Daoy (cell line): Measurements from ENCODE around the gene ARID1B. TPM values are rescaled to one million over a fixed set of nuclear protein-coding genes. Genes with fewer than 3 reads are reported as not detected.

ENCODE experiments used
- DNase-seq: peaks from one replicate; pipeline ENCODE4 v3.0.0-alpha.2; 2015; ENCODE audit warnings: low read depth
- total RNA-seq: library from RNA; depleted of rRNA; stranded (reverse); fragments of >200 nt; shearing (Covaris generic); gene quantifications from 2 replicates; pipeline ENCODE4 v1.2.3, GENCODE V29; 2014

ARID1B gene
- total RNA-seq, 1 experiment from 2014 or later: 16.3 TPM

DNA sequence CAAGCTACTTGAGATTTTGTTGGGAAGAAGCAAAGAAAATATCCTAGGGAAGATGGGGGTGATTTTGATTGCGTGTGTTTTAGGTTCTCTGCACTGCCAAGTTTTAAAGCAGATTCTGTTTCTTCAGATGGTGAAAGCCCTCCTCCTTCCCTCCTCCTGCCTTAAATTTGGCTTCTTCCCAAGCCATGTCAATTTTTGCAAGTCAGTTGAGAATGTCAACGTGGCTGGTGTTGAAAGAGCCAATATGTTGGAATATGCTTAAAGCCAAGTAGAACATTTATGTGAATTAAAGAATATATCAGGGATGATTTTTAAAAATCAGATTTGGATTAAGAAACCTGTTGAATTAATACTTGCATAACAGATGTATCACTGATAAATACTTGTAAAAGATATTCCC is 270.8 kb downstream of the ARID1B start:
- DNase-seq: no peak

DNA sequence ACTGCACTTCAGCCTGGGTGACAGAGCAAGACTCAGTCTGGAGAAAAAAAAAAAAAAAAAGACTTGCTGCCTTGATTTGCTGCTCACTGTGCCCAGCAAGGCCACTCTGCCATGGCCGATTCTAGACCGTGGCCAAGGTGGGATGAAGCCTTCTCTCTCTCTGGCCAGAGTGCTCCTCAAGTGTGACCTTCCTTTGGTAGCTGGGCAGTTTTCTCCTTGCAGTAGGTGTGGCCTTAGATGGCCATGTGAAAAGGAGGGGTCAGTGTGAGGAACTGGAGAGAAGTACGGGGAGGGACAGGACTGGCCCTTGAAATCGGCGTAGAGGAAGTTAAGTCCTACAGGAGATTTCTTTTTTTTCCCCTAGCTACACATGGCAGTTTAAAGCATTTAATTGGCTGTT is 272.0 kb downstream of the ARID1B start:
- no peak for DNase-seq

DNA sequence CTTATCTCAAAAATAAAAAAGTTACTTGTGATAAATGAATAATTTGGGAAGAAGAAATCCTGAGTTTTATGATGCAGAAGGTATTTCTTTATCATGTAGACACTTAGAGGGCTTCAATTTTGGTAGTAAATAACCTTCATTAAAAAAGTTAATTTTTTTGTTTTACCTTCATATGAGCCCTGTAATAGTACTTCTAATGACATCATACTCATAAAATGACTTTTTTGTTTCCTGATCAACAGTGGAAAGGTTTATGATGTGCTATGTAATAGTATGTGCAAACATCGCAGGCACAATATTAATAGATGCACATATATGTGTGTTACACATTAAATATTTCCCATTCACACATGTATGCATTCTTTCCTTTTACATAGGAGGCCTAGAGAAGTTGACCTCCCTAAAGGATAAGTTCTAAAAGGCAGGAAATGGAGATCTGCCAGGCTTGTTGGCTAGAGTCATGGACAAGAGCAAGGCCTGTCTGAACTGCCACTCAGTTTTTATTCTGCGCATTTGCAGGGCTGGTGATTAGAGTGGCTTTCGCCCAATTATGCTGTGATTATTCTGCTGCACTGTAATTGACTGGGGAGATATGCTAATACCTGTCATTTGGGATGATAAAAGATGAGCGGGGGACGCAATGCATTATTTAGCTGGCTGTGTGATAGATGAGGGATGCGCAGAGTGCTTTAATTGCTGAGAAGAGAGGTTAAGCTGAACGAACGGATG is 273.5 kb downstream of the ARID1B start:
- DNase-seq: no peak

DNA sequence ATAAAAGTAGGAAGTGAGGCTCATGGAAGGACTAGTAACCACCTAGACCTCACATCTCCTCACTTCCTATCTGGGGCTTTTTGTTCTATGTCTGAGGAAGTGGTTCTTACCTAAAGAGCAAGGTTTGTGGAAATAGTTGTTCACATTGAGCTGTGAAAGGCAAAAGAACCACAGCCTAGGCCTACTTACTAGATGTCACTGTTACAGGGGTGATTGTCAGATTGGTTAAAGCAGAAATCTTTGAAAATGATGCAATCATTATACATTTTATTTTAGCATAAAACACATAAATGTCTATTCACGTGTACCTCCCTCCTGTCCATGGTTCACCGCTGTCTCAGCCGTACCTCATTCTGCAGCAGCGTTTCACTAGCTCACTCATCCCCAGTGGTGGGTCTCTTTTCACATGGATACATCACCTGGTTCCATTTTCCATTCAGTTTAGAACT is 277.4 kb downstream of the ARID1B start:
- no peak for DNase-seq

DNA sequence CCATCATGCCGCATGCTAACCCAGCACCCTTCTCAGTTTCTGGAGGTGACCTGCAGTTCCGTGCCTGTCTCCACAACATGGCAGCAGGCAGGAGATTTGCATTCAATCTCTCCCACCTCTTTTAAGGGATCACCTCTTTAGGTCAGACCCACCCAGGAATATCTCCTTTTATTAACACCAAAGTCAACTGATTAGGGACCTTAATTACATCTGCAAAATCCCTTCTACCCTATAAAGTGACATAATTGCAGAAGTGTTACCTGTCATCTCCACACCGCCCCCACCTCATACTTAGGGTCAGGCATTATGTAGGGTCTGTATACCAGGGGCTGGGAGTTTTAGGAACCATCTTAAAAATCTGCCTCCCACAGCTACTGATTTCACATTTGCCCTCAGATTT is 278.7 kb downstream of the ARID1B start:
- DNase-seq: no peak

DNA sequence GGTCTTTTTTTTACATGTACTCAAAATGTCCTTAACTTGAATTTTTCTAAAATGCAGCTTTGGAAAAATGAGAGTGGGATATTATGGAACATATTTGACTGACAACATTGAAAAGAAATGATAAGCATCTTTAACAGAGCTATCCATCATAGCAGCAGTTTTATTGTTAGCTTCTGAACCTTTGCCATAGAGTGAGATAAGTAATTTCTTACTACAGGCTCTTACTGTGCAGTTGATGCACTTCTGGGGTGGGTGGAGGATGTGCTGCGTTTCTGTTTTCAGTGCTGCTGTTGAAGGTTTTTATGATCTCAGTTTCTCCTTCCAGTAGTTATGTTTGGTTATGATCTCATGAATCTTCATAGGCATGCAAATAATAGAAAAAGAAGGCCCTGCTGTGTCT is 279.1 kb downstream of the ARID1B start:
- no peak for DNase-seq

DNA sequence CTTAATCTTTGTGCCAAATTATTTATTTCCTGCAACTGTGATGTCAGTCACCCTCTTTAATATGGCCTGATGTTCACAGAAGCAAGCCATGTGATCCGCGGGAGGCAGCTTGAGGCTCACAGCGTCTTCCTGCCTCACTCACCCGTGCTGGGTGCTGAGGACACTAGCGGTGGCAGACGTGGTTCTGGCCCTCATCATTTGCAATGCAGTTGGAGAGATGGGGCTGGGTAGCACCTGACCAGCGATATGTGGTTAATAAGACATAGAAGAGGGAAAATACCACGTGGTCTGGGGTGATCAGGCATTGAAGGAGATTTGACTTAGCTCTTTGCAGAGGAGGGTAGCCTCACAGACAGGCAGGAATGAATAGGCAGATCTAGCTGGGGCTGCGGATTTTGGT is 281.4 kb downstream of the ARID1B start:
- no peak for DNase-seq

DNA sequence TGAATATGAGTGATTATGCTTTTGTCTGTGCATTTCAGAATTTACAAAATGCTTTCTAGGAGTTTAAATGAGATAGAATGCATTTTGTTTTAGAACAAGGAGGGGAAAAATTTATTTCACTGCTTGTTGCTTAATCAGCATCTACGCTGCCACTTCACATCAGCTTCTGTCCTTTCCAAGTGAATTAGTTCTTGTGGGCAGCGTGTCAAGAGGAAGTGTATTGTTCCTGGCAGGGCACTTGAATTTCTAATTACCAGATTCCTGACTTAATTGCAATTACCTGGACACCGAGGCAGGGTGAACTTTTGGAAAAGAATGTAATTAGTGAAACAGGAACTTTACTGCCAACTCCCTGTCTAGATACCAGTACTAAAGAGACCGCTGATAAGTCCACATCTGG is 282.6 kb downstream of the ARID1B start:
- no peak for DNase-seq

DNA sequence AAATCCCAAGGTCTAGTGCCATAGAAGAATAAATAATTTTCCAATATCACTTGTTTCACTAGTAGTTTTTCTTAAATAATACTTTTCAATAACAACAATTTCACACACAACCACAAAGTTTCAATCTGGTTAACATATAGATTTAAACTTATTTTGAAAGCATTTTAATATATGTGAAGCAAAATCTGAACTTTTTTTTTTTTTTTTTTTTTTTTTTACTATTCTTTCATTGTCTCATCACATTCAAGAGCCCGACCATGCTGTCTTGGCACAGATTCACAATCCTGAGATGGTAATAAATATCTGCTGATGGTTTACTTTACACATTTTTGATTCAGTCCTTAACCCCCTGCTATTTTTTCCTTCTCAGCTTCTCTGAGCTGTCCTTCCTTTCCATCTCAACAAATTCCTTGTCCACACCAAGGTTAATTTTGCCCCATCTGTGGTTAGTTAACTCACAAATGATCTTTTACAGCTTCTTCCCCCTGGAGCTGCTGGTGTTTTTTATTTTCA is 283.3 kb downstream of the ARID1B start:
- DNase-seq: no peak

DNA sequence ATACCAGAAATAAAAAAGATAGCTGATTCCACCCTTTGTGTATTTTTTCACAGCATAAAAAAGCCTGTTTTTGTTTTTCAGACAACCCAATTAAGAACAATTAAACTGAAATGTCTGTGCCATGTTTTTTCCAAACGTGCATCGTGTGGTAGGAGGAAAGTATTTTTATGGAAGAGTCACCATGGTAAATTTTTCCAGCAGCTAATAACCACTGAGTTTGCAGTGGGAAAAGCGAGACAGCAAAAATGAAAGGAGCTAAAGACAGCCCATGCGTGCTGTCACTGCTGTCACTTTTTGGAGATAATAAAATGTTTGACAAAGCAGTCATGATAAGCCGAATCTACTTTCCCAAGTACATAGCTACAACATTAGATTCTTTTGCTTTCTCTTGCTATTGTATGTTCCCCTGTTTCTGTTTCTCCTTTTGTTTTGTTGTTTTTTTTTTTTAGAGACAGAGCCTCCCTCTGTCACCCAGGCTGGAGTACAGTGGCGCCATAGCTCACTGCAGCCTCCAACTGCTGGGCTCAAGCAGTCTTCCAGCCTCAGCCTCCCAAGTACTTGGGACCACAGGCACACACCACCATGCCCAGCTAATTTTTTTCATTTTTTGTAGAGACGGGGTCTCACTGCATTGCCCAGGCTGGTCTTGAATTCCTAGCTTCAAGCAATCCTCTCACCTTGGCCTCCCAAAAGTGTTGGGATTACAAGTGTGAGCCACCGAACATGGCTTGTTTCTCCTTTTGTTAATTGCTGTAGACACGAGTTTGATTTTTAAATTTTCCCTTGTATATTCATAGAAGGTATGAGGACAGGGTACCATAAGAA is 284.8 kb downstream of the ARID1B start:
- no peak for DNase-seq

DNA sequence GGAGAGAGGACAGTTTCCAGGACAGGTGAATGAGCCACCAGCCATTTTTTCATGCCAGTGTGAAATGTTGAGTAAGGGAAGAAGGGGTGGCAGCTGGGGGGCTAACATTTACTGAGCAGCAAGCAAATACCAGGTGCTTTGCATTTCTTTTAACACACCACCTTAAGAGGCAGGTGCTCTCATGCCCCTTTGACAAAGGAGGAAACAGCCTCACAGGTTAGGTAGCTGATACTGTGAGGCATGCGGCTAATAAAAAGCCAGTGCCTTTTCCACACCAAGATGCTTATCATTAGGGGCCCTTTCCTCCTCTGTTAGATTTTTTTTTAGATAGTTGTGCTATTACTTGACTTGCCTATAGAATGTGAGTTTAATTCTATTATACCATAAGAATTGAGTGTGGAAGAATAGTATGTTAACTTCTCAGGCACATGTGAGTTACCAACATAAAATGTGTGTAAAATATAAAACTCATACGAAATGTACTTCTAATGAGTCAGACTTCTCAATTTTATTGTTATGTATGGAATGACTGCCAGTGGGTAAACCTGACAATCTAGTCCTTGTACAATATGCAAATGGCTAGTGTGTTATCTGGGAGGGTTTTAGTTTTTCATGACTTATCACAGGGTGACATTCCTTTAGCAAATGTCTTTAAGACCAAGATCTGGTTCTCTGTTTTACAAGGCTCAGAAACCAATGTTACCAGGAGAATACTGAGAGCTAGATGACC is 286.2 kb downstream of the ARID1B start:
- DNase-seq: no peak

DNA sequence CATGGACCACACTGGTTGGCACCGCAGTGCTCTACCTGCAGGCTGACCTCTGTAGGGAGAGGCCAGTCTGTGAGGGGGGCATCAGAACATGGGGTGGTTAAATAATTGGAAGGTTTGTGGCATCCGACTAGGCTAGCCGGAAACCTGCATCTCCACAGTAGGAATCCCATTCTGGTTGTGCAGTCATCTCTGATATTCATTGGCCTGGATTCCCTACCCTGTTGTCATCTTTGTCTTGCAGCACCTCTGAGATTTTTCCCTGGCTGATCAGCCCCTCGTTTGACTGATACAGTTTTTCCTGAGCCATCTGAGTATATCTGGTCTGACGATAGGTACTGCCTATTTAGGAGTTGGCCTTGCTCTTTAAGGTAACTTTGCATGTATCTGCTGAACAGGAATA is 286.7 kb downstream of the ARID1B start:
- DNase-seq: no peak

DNA sequence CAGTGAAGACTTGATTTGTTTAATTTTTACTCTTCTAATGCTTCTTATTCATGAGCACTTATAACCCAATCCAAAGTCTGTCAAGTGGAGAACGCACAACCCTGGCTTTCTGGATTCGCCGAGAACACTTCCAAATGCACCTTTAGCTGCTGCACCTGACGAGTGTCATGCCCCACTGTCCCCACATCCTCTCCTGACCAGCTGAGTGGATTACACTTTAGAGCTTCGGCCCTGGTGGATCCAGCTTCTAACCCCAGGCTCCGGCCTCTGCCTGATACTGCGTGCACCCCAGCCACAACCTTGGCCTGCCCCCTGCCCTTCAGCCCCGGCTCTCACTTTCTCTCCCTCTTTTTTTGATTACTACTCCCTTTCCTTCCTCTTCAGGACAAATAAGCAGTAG is 287.3 kb downstream of the ARID1B start:
- DNase-seq: no peak

DNA sequence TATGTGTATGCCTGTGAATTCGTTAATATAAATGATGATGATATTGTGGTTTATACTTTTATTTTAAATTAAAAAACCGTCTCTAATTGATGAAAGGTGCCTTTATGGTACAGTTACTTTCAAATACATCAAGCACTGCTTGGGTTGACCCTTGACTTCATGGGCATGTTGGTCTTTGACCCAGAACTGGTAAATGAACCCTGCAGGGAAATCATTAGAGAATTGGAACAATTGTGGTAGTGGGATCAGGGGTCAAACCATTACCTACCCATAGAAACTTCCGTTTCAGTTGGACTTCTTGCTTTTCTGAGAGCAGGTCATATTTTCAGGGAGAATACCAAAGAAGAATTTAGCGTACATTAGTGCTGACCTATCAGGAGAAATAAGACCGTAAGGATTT is 288.2 kb downstream of the ARID1B start:
- DNase-seq: no peak

DNA sequence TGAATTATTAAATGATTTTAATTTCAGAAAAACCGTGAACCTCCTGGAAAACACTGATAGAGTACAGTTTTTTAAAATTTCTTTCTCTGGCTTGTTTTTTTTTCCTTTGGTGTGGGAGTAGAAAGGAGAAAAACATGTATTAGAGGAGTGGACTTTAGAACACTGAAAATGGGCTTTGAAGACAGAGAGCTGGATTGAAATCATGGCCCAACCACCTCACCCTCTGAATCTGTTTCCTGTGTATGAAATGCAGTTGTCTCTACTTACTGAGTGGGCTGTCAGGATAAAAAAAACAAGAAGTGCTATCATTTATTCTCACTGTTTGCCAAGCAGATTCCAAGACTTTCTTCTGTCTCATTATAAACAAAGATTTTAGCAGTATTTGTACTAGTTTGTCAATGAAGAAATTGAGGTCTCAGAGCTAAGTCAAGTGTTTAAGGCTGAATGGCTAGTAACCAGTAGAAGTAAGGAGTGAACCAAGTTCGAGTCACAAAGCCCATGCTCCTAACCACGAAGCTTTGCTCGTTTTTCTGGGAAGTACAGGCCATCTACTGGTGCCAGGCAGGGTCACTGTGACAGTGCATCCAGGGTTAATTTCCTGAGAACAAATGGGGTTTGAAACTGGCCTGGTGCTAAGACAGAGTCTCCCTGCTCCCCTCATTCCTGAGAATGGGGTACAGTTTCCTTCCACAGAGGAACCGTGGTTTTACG is 289.8 kb downstream of the ARID1B start:
- no peak for DNase-seq

DNA sequence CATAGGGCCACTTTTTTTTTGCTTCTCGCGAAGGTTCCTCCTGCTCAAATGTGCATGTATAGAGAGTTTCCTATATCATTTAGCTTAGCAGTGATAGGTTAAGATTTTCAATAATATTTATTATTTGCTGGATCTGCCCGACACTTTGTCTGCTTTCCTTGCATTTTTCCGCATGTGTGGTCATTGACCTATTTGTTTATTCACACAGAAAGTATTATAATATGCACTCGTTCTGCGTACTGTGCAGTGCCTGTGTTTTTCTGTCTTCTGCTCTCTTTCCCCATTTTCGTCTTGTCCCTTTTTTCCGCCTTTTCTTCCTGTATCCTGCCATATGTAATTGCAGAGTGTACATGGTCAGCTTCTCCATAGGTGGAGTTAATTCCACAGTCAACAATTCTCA is 290.3 kb downstream of the ARID1B start:
- DNase-seq: no peak

DNA sequence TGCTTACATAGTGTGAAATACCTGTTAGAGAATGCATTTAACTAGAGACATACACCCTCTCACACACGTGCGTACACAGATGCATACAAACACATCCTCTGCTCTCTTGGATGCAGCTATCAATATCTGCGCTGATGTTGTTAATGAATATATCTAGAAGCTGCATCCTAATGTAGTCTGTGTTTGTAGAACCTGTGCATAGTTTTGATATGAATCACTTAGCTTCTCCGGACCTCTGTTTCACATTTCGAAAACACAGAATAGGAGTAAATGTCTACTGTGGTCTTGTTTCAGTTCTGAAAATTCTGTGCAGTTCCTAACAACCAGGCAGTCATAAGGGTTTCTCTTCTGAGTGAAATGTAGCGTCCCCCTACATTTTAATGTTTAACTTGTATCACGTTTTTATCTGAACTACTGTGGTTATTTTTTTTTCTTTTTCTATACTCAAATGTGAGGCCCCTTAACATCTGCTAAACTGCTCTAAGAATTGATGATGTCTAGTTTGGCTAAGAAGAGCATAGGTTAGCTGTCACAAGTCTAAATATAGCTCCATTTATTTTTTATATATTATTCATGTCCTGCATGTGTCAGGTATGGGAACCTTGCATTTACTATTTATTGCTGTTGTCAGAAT is 291.6 kb downstream of the ARID1B start:
- DNase-seq: no peak

DNA sequence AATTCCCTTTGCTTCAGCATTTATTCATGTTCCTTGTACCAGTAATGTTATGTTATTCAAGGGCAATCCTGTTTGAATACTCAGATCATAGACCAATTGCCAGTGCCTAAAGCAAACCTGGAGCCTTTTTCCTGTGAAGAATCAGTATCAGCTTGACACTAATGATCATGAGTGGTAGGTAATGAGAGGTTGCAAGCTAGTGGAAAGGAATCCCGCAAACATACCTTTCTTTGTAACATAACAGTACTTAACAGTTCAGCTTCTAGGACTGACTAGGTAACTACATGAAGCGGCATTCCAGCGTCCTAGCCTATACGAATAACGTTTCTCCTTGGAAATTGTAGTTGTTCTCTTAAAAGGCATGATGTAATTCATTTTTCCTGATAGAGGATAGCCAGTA is 292.4 kb downstream of the ARID1B start:
- no peak for DNase-seq

DNA sequence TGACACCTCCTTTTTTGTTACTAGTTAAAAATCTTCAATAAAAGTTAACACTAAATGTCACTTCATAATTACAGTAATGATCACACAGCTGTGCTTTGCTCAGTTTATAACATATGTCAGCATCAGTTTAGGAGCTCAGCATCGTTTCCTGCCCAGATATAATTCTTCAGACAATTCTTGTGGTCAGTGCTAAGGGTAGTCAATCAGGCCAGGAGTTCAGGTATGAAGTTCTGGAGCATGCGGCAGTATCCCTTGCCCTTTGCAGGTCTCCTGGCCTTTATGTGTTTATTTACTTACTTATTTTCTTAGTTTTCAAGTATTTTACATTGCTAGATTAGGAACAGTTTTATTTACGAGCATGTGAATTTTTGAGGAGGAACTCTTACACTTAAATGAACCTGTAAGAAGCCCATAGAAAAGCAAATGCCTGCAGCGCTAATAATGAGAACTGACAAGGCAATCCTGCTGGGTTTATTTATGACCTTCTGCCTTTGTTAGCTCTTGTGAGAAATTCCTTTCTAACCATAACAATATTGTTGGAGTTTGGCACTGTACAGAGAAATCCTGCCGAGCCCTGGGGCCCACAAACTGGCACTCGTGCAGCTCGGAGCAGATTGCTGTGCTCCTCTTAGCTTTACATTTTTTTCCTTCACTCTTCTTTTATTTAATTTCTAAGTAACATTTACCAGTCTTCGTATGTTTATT is 293.4 kb downstream of the ARID1B start:
- peak; percentile 17 for DNase-seq

DNA sequence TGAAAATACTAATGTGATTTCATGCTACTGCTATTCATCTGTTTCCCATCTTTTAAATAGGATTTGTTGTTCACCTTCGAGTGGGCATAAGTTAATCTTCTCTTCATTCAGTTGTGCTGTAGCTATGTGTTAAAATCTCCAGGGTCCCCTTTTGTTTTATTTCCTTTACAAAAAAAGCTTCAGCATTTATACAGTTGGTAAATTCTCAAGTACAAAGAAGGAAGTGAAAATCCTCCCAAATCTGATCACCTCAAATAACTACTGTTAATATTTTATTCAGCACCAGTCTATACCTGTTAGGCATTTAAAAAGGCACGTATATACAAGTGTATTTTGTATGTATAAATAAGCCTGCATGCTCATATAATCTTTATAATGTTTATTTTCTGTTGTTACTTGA is 294.9 kb downstream of the ARID1B start:
- no peak for DNase-seq

DNA sequence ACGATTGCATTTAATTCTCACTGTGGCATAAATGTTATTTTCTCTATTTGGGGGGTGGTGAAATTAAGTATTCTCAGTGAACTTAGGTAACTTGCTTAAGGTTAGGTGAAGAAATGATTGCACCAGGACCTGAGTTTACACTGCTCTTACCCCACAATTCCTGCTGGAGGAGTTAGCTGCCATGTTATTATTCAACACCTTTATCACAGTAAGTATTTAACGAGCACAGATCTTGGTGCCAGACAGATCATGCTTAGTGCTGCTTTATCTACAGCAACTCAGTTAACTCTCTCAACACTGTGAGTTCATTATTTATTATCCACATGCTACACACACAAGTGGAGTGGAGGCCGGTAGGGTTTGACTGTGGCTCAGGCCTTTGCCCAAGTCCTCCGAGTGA is 296.4 kb downstream of the ARID1B start:
- no peak for DNase-seq
